Suprapubic skin (tissue), 4 donors: ENCODE results near the gene GNAL.

Source experiments
- EP300 ChIP-seq: sonication (generic); formaldehyde crosslinking; IDR thresholded peaks from one replicate; pipeline ENCODE4 v1.6.1; 2017; ENCODE audit warnings: antibody characterized with exemption
- POLR2A ChIP-seq, 2 donors: fragments of 450-650 bp; IDR thresholded peaks; one replicate each; pipeline ENCODE4 v1.6.1; 2017; ENCODE audit warnings: antibody characterized with exemption in 2 of 2, mild to moderate bottlenecking in 2 of 2, moderate library complexity in 2 of 2
- POLR2AphosphoS5 ChIP-seq, 3 donors: sonication (generic); formaldehyde crosslinking; IDR thresholded peaks; one replicate each; pipeline ENCODE4 v1.6.1; 2017; ENCODE audit warnings: antibody characterized with exemption in 3 of 3
- TF ChIP-seq, protein P1 (sequence below), 2 donors: fragments of 200-600 bp in 1 of 2; fragments of 450-650 bp in 1 of 2; sonication (generic) in 1 of 2; IDR thresholded peaks; one replicate each; pipeline ENCODE4 v1.5.1; 2016 to 2019; ENCODE audit warnings: antibody characterized with exemption in 2 of 2, mild to moderate bottlenecking in 1 of 2, moderate library complexity in 1 of 2

DNA sequence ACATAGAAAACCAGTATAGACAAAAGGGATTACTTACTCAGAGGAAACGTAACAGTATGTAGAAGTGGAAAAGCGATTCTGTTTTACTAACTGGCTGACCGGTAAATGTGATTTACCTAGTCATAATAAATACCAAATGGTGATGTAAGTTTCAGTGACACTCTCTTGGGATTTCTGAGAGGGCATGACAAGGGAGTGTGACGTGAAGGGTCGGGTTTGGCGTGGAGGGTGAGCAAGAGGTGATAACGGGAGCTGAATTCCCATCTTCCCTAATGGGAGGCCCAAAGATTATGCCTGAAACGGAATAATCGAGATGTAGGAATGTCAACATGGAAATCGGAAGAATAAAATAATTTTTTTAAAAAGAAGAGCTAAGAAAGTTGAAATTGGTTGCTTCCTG lies 12.7 kb upstream of the GNAL start:
- TF ChIP-seq, protein P1, sequence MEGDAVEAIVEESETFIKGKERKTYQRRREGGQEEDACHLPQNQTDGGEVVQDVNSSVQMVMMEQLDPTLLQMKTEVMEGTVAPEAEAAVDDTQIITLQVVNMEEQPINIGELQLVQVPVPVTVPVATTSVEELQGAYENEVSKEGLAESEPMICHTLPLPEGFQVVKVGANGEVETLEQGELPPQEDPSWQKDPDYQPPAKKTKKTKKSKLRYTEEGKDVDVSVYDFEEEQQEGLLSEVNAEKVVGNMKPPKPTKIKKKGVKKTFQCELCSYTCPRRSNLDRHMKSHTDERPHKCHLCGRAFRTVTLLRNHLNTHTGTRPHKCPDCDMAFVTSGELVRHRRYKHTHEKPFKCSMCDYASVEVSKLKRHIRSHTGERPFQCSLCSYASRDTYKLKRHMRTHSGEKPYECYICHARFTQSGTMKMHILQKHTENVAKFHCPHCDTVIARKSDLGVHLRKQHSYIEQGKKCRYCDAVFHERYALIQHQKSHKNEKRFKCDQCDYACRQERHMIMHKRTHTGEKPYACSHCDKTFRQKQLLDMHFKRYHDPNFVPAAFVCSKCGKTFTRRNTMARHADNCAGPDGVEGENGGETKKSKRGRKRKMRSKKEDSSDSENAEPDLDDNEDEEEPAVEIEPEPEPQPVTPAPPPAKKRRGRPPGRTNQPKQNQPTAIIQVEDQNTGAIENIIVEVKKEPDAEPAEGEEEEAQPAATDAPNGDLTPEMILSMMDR (IDR thresholded peaks at IDR 0.05), result no peak
- TF ChIP-seq EP300 (no peak), POLR2A (IDR thresholded peaks at IDR 0.05) (no peak), POLR2AphosphoS5 (IDR thresholded peaks at IDR 0.05) (no peak)
